Pericardium fibroblast (primary cell): Measurements from ENCODE around the gene SOHLH1. TPM values are rescaled to one million over a fixed set of nuclear protein-coding genes. Genes with fewer than 3 reads are reported as not detected.

Source experiments
- total RNA-seq: library from RNA; depleted of rRNA; stranded (reverse); fragments of >200 nt; gene quantifications from 2 replicates; pipeline ENCODE4 v1.2.3, GENCODE V29; 2015

SOHLH1 gene, protein sequence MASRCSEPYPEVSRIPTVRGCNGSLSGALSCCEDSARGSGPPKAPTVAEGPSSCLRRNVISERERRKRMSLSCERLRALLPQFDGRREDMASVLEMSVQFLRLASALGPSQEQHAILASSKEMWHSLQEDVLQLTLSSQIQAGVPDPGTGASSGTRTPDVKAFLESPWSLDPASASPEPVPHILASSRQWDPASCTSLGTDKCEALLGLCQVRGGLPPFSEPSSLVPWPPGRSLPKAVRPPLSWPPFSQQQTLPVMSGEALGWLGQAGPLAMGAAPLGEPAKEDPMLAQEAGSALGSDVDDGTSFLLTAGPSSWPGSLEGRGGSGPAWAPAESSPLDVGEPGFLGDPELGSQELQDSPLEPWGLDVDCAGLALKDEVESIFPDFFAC
- total RNA-seq, result not detected in 2 replicates

DNA sequence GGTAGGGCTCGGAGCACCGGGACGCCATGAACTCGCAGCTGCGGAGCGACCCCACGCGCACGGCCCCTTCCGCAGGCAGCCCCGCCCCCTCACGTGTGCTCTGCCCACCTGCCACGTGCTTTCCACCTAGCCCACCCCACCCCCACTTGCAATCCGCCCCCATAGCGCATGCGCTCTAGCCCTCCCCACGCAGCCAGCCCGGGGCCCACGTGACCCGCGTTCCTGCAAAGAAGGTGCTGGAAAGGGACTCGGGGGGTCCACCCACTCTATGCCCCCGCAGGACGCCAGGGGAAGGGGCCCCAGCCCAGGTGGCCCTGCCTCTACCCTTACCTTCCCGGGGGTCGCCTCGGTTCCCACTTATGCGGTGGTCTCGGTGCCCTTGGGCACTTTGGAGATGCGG is at the start of gene SOHLH1:
SOHLH1 (minus strand) TSS at position 42 of the 400 bp plus-strand sequence; CDS start at position 28, 14 bp downstream.

DNA sequence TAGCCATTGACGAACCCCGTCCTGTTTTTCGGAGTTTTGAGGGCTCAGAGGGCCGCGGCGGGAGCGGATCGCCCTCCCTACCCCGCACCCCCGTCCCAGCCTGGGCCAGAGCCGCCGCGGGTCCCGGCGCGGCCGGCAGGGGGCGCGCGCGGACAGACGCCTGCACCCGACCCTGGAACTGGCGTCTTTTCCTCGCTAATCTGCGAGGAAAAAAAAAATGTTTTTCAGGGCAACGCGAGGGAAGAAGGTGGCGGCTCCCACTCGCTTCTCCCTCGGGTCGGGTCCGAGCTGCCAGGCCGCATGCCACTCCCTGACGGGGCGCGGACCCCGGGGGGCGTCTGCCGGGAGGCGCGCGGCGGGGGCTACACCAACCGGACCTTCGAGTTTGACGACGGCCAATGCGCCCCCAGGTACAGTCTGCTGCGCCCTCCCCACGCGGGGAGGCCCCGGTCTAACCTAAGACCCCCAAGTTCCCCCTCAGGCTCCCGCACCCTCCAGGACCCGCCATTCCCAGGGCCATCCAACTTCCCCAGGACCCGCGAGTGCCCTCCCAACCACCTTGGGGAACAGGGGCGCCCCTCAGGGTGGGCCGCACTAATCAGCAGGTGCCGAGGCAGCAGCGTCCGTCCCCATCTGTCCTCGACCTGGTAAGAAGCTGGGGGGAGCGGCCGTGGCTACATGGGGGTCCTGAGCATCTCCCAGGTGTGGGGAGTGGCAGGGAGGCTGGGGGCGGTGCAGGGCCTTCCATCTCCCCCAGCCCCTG is 2.9 kb upstream of the SOHLH1 start, which contains the start of gene KCNT1:
KCNT1 (plus strand) TSS at position 227 of the 763 bp plus-strand sequence; CDS start at position 301, 74 bp downstream.

DNA sequence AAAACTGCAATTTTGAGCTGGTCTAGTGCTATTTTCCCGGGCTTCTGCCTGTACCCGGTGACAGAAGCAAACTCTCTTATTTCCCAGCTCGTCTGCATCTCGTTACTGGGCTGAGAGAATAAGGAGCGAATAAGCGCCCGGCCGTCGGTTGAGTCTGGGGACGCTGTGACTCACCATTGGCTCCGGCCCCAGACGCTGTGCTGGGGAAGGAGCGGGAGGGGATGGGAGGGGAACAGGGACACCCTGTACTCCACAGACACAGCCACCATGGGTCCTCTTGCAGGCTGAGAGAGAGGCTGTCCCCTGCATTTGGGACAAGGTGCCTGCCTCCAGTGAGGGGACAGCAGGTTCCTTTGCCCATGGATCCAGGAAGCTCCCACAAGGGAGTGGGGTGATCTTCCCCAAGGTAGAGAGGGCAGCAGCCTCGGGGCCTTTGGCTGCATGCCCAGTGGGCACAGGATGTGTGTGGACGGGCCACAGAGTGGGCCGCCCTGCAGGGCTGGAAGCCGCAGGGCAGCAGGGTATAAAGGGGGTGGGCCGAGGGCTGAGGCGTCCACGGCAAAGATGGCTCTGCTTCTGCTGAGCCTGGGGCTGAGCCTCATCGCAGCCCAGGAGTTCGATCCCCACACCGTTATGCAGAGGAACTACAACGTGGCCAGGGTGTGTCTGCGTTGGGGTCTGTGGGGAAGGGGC is 36.4 kb downstream of the SOHLH1 start, which contains the start of gene LCN9:
LCN9 (plus strand) TSS at position 552 of the 693 bp plus-strand sequence; CDS start at position 565, 13 bp downstream.

Other genes with a start within 250 kb of the SOHLH1 start
- gene PPP1R26, start 219.7 kb downstream of the SOHLH1 start, total RNA-seq, result 9.1 and 11.1 TPM in 2 replicates
- gene MRPS2, start 198.8 kb downstream of the SOHLH1 start, total RNA-seq, result 34.1 and 40.9 TPM in 2 replicates
- 0.58 TPM in 1 of 2 replicates, not detected in the other for gene LCN1, start 178.0 kb downstream of the SOHLH1 start, total RNA-seq
- gene OBP2A, start 153.4 kb downstream of the SOHLH1 start, total RNA-seq, result not detected in 2 replicates
- 0.77 and 2.7 TPM in 2 replicates for gene PAEP, start 137.7 kb downstream of the SOHLH1 start, total RNA-seq
- gene GLT6D1, start 59.9 kb downstream of the SOHLH1 start, total RNA-seq, result not detected in 2 replicates
- gene LCN9, start 36.2 kb downstream of the SOHLH1 start, total RNA-seq, result not detected in 2 replicates
- gene KCNT1, start 2.7 kb upstream of the SOHLH1 start, total RNA-seq, result not detected in 2 replicates
- 11.9 and 15.2 TPM in 2 replicates for gene CAMSAP1, start 208.1 kb upstream of the SOHLH1 start, total RNA-seq